Adrenal gland (tissue), 12 donors: ENCODE results near the gene RNF214. TPM values are rescaled to one million over a fixed set of nuclear protein-coding genes. Genes with fewer than 3 reads are reported as not detected.

ENCODE experiments used
- DNase-seq, 7 donors: peaks; one replicate each; pipeline ENCODE4 v3.0.0-alpha.2; 2019 to 2020
- H3K27ac ChIP-seq, 5 donors: fragments of 200-600 bp; sonication (generic) in 4 of 5; 1 replicate in 3 of 5; 2 replicates in 2 of 5; pipeline versions ENCODE4 v1.5.1 to v1.8.0; 2016 to 2020; ENCODE audit warnings: mild to moderate bottlenecking in 1 of 5
- H3K27me3 ChIP-seq: fragments of 200-600 bp; 2 replicates; pipeline ENCODE4 v1.8.0; 2021
- H3K36me3 ChIP-seq, 2 donors: fragments of 200-600 bp; replicated peaks in 1 of 2; 1 replicate in 1 of 2; 2 replicates in 1 of 2; pipeline versions ENCODE4 v1.5.1 to v1.8.0; 2018 to 2022
- H3K4me1 ChIP-seq, 2 donors: fragments of 200-600 bp; replicated peaks in 1 of 2; 1 replicate in 1 of 2; 2 replicates in 1 of 2; pipeline versions ENCODE4 v1.5.1 to v1.8.0; 2018 to 2021
- H3K4me3 ChIP-seq, 4 donors: fragments of 200-600 bp; sonication (generic) in 3 of 4; one replicate each; pipeline ENCODE4 v1.5.1; 2016 to 2018
- H3K9me3 ChIP-seq, 3 donors: fragments of 200-600 bp; sonication (generic) in 1 of 3; replicated peaks in 1 of 3; 1 replicate in 2 of 3; 2 replicates in 1 of 3; pipeline versions ENCODE4 v1.5.1 to v1.8.0; 2016 to 2021
- POLR2A ChIP-seq, 2 donors: fragments of 450-650 bp; IDR thresholded peaks; one replicate each; pipeline ENCODE4 v1.6.1; 2017; ENCODE audit warnings: antibody characterized with exemption in 2 of 2, mild to moderate bottlenecking in 2 of 2, moderate library complexity in 1 of 2
- WGBS, 4 donors: extraction: QIAGEN DNeasy Blood & Tissue Kit in 2 of 4; methylation state at CpG; one replicate each; pipeline versions ENCODE4 v1.1.5 to v1.1.7; 2013 to 2017; 5-methylcytosine and 5-hydroxymethylcytosine counted together
- intact Hi-C, 2 donors: fragments of 100-400 bp; cut with DNase I; formaldehyde crosslinking; loops; one replicate each; pipeline versions ENCODE4 v1.14.1 to v1.15.0; 2022 to 2023
- polyA plus RNA-seq, 3 donors: library from polyadenylated mRNA; stranded (reverse); fragments of 200-250 nt in 2 of 3; fragments of 350-450 nt in 1 of 3; fragmentation: Illumina TruSeq in 1 of 3; extraction: RNeasy Lipid Tissue Mini Kit (QIAGEN cat#74804) in 1 of 3; gene quantifications; one replicate each; pipeline ENCODE4 v1.2.3, GENCODE V29; 2013 to 2014
- total RNA-seq, 9 donors: library from RNA; depleted of rRNA in 4 of 9; stranded (reverse); fragments of >200 nt in 4 of 9; fragments of 120-200 nt in 1 of 9; fragmentation: NEBNext Ultra II Directional in 1 of 9; extraction: Animal tissue kit (Norgen Biotek cat#: 25700) in 1 of 9; gene quantifications; one replicate each; pipeline versions ENCODE4 v1.1.0 to v1.2.4, GENCODE V29; 2013 to 2023
- TF ChIP-seq, protein P1 (sequence below), 6 experiments: fragments of 450-650 bp in 4 of 6; fragments of 200-600 bp in 2 of 6; sonication (generic) in 1 of 6; IDR thresholded peaks; 1 replicate in 5 of 6; 2 replicates in 1 of 6; pipeline versions ENCODE4 v1.5.1 to v1.8.0; 2016 to 2021; ENCODE audit warnings: antibody characterized with exemption in 6 of 6, mild to moderate bottlenecking in 2 of 6, moderate library complexity in 1 of 6
- donor health status: healthy with polysubstance abuse.
- donor health status: Bipolar disorder and iron deficiency.
- donor health status: DM: yes; HTN: yes; CAD: no.
- donor health status: DM: no; HTN: no; CAD: no.
- donor health status: DM: no; HTN: no; CAD: no.
- donor health status: DM: yes; HTN: yes; CAD: no.

The RNF214 gene
- total and polyA plus RNA-seq, 12 donors: 11.3 to 33.8 (median 20.5) TPM

DNA sequence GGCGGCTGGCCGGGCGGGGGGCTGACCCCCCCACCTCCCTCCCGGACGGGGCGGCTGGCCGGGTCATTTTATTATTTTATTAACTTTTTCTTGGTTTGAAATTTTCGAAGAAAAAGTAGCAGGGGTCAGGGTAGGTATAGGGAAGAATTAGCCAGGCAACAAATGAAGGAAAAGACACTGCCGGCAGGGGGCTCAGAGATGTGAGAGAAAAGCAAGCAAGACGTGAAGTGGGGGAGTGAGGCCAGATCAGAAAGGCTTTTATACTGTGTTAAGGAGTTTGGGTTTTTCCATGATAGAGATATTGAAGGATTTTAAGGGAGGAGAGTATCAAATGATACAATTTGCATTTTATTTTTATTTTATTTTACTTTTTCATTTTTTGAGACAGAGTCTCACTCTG, 19.0 kb downstream of the RNF214 start:
- Histone ChIP-seq H3K9me3 (no peaks in the 10 kb centered on the region), H3K27me3 (no peaks in the 10 kb centered on the region), H3K4me1 (no peaks in the 10 kb centered on the region), H3K36me3 (peaks cover 0 to 33% of the 10 kb centered on the region in 2 donors), H3K27ac (no peak overlapping the region), H3K4me3 (no peak overlapping the region)
- no peak for TF ChIP-seq POLR2A (IDR thresholded peaks at IDR 0.05)
- TF ChIP-seq, protein P1, sequence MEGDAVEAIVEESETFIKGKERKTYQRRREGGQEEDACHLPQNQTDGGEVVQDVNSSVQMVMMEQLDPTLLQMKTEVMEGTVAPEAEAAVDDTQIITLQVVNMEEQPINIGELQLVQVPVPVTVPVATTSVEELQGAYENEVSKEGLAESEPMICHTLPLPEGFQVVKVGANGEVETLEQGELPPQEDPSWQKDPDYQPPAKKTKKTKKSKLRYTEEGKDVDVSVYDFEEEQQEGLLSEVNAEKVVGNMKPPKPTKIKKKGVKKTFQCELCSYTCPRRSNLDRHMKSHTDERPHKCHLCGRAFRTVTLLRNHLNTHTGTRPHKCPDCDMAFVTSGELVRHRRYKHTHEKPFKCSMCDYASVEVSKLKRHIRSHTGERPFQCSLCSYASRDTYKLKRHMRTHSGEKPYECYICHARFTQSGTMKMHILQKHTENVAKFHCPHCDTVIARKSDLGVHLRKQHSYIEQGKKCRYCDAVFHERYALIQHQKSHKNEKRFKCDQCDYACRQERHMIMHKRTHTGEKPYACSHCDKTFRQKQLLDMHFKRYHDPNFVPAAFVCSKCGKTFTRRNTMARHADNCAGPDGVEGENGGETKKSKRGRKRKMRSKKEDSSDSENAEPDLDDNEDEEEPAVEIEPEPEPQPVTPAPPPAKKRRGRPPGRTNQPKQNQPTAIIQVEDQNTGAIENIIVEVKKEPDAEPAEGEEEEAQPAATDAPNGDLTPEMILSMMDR (IDR thresholded peaks at IDR 0.05): no peak
- intact Hi-C loops: no loop called here
- no peak for DNase-seq
- 90 to 97% (median 96%) methylated on average over 7 to 10 of the region's 10 CpGs for WGBS, 4 donors

DNA sequence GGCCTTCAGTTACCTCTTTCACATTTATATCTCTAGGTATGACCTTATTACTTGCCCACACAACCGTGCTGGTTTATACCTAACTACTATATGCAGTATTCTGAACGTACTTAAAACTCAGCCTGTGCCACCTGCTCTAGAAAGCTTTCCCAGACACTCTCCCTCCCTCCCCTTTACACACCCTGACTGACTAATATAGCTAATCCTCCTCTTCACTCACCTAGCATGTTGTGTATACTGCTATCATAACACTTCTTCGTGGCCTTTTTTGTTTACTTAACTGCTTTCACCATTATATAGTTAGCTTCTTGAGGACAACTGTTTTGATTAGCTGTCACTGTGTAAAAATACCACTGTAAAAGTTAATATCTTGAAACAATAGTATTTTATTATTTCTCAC, 23.5 kb downstream of the RNF214 start:
- no peak overlapping the region for H3K4me3 ChIP-seq
- TF ChIP-seq, protein P1 (IDR thresholded peaks at IDR 0.05): no peak
- no peak for TF ChIP-seq POLR2A (IDR thresholded peaks at IDR 0.05)
- no peaks in the 10 kb centered on the region for H3K4me1 ChIP-seq
- no peaks in the 10 kb centered on the region for H3K9me3 ChIP-seq
- no peaks in the 10 kb centered on the region for H3K27me3 ChIP-seq
- H3K36me3 ChIP-seq: peaks cover 0 to 2% of the 10 kb centered on the region in 2 donors
- no peak for DNase-seq
- intact Hi-C loops: no loop called here
- WGBS, 4 donors: 87 to 94% (median 92%) methylated on average over 3 of the region's 3 CpGs
- H3K27ac ChIP-seq: no peak overlapping the region

DNA sequence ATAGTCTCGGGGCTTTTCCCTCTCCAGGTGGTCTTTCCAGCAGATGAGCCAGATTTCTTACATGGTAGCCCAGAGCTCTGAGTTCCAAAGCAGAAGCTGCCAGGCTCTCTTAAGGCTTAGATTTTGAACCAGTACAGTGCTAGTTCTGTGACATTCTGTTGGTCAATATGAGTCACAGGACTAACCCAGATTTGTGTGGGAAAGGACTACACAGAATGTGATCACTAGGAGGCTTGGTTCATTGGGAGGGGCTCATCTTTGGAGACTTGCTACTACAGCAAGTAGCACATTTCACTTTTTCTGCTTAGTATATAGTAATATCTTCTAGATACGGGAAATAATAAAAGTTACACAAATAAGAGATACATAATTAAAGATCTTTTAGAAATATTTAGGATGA, 24.1 kb downstream of the RNF214 start:
- no peaks in the 10 kb centered on the region for H3K9me3 ChIP-seq
- no peak overlapping the region for H3K4me3 ChIP-seq
- no peak for DNase-seq
- H3K36me3 ChIP-seq: peaks cover 0 to 8% of the 10 kb centered on the region in 2 donors
- no peak for TF ChIP-seq POLR2A (IDR thresholded peaks at IDR 0.05)
- TF ChIP-seq, protein P1 (IDR thresholded peaks at IDR 0.05): no peak
- 40 to 77% (median 61%) methylated on average over 2 of the region's 2 CpGs for WGBS, 4 donors
- H3K27me3 ChIP-seq: no peaks in the 10 kb centered on the region
- H3K27ac ChIP-seq: no peak overlapping the region
- no peaks in the 10 kb centered on the region for H3K4me1 ChIP-seq
- intact Hi-C loops: no loop called here

DNA sequence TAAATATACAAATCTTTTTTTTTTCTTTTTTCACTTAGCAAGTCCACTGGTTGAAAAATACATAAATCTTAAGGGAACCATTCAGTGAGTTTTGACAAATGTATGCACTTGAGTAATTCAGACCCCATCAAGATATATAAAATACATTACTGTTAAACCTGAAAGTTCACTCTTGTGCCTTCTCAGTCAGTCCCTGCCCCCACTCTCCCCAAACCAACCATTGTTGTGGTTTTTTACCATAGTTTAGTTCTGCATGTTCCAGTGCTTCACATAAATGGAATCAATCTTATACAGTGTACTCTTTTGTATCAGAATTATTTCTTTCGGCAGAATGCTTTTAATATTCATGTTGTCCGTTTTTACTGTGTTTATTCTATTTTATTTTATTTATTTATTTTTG, 26.1 kb downstream of the RNF214 start:
- Histone ChIP-seq H3K4me3 (no peak overlapping the region), H3K27me3 (no peaks in the 10 kb centered on the region), H3K27ac (no peak overlapping the region), H3K36me3 (peaks cover 0 to 9% of the 10 kb centered on the region in 2 donors), H3K9me3 (no peaks in the 10 kb centered on the region), H3K4me1 (no peaks in the 10 kb centered on the region)
- DNase-seq: no peak
- TF ChIP-seq POLR2A (IDR thresholded peaks at IDR 0.05): no peak
- TF ChIP-seq, protein P1 (IDR thresholded peaks at IDR 0.05): no peak
- intact Hi-C loops: no loop called here
- WGBS, 4 donors: 64 to 91% (median 85%) methylated on average over 2 of the region's 2 CpGs
